GM21381 (cell line): ENCODE measurements around the gene PROK2.

Source experiments
- ATAC-seq: cut with Tn5 transposase; IDR thresholded peaks from one replicate; pipeline ENCODE4 v1.9.1; 2021; ENCODE audit warnings: mild to moderate bottlenecking, moderate library complexity; ENCODE audit not compliant: unreplicated experiment

Gene PROK2

GRCh38 chr3:71787851-71788405, 3.0 kb upstream of the PROK2 start:
- ATAC-seq, result no peak

DNA sequence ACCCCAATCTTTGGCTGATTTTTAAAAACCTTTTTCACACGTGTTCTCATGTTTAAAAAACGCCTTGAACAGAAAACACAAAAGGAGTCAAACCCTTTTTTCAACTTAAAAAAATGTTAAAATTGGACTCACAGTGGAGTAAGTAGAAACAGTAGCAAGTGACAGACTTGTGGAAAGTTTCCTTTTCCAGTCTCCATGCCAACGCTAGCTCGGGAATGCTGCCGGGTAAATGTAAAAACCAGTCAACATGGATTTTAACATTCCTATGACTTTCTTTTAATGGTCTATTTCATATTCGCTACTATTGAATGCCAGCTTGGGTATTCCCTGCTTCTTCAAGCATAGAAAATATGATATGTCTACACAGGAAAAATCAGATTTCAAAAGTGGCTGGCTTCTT, 1.6 kb upstream of the PROK2 start:
- ATAC-seq, result no peak

- no peak for ATAC-seq
These were observed 1.2 kb upstream of the PROK2 start for GRCh38 chr3:71786217-71786549.

DNA sequence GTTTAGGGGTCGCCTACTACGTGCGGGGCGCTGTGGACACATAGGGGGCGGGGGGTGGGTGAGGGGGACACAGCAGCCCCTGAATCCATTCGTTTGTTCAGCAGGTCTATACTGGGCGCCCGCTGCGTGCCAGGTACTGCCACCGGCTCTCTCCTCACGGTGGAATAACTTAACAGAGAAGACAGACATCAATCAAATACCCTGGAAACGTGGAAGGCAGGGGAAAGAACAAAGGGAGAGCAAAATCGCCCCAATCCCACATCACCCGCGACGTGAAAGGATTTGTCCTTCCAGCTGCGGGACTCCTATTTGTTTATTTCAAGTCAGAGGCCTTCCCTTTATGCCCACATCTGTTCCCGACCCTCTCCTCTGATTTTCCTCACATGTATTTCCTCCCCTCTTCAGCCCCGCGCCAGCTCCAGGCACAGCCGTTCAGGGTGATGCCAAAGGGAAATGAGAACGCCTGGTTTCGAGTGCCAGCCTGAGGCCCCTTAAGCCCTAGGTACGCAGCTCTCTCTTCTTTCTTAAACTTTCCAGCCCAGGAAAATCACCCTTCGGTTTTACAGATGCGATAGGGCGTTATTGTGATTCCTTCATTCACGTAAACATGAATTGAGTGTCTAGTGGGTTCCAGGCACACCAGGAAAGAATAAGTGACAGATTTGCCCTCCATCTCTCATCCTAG, 726 bp upstream of the PROK2 start:
- ATAC-seq, result no peak

GRCh38 chr3:71784201-71784913, 591 bp downstream of the PROK2 start:
- ATAC-seq, result no peak

DNA sequence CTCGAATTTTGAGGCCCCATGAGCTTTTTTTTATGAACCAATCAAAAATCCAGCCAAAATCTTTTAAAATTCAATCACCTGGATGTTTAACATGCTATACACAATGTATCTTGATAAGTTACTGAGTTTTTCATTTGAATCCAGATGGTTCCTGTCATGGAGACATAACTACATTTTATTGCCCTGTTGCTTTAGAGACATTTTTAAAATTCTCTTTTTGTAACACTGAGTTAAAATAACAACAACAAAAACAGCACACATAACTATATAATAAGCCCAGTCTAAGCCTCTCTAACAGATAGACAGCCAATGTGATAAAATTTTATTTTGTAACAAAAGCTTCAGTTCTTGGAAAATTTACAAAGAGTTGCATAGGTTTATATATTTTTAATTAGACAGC, 1.8 kb downstream of the PROK2 start:
- ATAC-seq, result no peak

GRCh38 chr3:71780430-71780829, 4.5 kb downstream of the PROK2 start:
- ATAC-seq, result no peak

DNA sequence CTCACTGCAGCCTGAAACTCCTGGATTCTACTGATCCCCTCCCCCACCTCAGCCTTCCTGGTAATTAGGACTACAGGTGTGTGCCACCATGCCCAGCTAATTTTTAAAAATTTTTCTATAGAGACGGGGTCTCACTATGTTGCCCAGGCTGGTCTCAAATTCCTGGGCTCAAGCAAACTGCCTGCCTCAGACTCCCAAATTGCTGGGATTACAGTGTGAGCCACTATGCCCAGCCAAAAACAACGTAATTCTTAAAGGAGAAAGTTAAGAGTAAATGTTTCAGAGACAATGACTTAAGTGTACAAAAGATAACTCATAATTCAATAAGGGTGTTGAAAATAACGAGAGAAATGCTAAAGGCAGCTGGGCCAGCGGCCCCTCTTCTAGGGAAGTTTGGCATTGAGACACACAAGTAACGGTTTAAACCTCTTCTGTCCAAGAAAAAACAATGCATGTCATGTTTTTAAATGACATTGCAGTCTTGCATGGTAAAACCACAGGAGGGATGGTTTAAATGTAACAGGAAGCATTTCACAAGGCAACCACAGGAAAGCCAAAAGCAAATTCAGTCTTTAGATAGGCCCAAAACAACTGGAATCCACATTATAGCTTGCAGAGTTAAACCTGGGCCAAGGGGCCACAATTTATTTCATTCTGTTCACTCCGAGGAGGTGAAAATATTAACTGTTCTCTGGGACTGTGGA, 5.1 kb downstream of the PROK2 start:
- no peak for ATAC-seq

DNA sequence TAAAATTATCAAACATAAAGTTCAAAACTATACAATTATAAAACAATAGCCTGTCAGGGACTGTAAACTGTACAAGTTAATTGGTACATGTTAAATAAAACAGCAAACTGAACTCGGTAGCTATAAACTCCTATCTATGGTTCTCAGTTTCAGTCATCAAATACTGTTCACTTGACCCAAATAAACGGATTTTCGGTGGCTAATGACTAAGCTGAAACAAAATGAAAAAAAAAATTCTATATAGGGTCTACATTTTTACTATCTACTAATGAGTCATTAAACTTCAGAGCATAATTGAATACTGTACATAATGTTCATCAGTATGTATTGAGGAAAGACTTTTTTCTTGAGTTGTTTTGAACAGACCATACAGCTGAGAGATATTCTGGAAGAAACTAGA, 6.6 kb downstream of the PROK2 start:
- ATAC-seq, result no peak

GRCh38 chr3:71776538-71776937, 8.4 kb downstream of the PROK2 start:
- ATAC-seq, result no peak

- ATAC-seq, result no peak
These were observed 13.1 kb downstream of the PROK2 start for GRCh38 chr3:71771884-71772283.

- ATAC-seq, result no peak
These were observed 13.8 kb downstream of the PROK2 start for GRCh38 chr3:71771126-71771525.

DNA sequence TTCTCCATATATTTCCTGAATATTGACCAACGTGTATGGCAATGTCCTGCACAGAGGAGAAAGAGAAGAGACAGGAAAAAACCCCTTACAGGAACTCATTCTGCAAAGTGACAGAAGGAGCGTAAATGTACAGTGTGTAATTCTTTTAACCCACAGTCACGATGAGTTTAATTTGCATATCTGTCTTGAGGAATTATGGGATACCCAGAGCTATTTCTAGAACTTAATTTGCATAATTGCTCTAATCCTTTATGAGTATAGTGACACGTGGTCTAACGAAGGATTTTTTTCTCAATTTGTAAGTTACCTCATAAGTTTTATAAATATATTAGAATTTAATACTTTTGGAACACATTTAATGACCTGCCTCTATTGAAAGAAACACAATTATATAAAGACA, 21.5 kb downstream of the PROK2 start:
- no peak for ATAC-seq

DNA sequence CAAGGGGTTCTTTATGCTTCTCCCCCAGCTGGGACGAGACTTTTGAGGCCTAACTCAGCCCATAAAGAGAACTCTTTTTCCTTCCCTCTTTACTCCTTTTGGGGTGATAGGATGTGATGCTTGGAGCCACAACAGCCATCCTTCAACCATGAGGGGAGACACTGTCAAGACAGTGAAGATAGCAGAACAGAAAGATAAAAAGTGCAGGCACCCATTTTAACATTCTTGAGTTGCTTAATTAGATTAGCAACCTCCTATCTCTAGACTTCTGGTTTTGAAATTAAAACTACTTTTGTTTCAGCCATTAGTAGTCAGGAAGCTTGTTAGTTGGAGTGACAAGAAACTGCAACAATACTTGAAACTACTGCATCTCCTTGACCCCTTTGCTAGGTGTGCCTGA, 24.8 kb downstream of the PROK2 start:
- no peak for ATAC-seq

GRCh38 chr3:71759401-71759800, 25.5 kb downstream of the PROK2 start:
- no peak for ATAC-seq

DNA sequence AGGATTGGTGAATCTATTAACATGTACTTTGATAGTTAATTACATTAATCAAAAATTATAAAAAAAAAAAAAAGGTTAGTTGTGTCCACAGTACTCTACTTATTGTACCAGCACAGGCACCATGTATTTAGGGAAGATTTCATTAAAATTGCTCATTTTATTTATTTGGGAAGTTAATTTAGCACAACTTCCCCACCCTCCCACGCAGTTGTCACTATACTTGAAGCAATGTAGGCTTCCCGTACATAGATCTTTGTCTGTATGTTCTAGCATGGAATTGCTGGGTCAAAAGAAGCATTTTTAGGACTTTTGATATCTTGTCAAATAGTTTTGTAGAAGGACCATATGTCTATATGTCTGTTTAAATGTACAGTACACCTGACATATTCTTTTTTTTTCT, 26.9 kb downstream of the PROK2 start:
- no peak for ATAC-seq

- no peak for ATAC-seq
These were observed 30.2 kb downstream of the PROK2 start for GRCh38 chr3:71754610-71755253.

- ATAC-seq, result no peak
These were observed 31.0 kb downstream of the PROK2 start, which contains the start of gene GPR27 for GRCh38 chr3:71753701-71754609. TSS of gene GPR27 (plus strand) at chr3:71753855. CDS start at chr3:71754050, 195 bp downstream.

DNA sequence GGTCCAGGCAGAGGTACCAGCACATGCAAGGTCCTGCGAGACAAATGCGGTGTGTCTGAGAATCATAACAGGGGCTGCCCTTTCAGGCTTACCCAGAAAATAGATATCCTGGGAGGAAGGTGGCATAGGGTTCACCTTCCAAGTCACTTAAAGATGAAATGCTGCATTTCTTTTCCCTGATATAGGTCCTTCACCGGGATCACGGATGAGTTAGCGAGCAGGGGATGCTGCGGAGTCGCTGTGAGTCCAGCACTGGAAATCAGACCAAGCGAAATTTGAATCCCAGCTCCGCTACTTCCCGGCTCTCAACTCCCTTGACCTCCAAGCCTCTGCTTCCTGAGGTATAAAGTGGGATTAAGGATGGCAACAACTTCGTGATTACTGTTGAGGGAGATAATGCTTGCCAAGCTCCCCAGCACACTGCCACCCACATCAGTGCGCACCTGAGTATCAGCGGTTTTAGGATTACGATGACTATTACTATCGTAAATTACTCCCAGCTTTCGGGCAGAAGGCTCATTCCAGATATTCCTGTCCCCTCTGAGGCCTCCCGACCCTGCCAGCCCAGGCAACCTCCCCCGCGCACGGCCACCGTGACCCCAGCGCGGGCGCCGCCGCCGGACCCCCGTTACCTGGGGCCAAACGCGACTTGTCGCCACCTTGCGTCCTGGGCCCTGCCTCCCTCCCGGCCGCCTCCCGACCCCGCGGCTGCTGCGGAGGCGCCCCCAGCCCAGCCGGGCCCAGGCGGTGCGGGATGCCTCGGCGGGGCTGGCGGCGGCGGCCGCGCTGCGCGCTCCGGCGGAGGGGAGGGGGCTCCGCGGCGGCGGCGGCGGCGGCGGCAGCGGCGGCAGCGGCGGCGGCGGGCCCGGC, 31.9 kb downstream of the PROK2 start:
- ATAC-seq, result no peak
